Rectal smooth muscle tissue (tissue), 1 donor: ENCODE data around the gene KCNH6.

Source experiments
- H3K27ac ChIP-seq: one replicate; pipeline ENCODE4 v1.7.0; 2013; ENCODE audit warnings: low read depth, low read length, inconsistent platforms
- H3K27me3 ChIP-seq: one replicate; pipeline ENCODE4 v1.7.0; 2013; ENCODE audit warnings: low read length; ENCODE audit not compliant: control insufficient read depth, insufficient read depth
- H3K36me3 ChIP-seq: one replicate; pipeline ENCODE4 v1.7.0; 2013; ENCODE audit warnings: low read length; ENCODE audit not compliant: control insufficient read depth, insufficient read depth
- H3K4me1 ChIP-seq: one replicate; pipeline ENCODE4 v1.7.0; 2013; ENCODE audit warnings: low read length; ENCODE audit not compliant: control insufficient read depth, insufficient read depth
- H3K4me3 ChIP-seq: one replicate; pipeline ENCODE4 v1.7.0; 2013; ENCODE audit warnings: low read length
- H3K9ac ChIP-seq: one replicate; pipeline ENCODE4 v1.7.0; 2013; ENCODE audit warnings: low read length

The KCNH6 gene

DNA sequence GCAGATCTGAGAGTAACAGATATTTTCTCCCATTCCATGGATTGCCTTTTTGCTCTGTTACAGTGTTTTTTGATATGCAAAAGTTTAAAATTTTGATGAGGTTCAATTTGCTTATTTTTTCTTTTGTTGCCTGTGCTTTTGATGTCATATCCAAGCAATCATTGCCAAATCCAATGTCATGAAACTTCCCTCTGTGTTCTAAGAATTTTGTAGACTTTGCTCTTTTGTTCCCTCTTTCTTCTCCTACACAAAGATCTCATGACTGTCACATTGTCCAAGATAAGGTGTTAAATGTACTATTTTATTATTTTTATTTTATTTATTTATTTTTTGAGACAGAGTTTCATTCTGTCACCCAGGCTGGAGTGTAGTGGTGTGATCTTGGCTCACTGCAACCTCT lies 18.9 kb upstream of the KCNH6 start:
- H3K27me3 ChIP-seq: no peaks in the 10 kb centered on the region
- H3K9ac ChIP-seq: no peak overlapping the region
- no peak overlapping the region for H3K4me3 ChIP-seq
- no peaks in the 10 kb centered on the region for H3K36me3 ChIP-seq
- no peaks in the 10 kb centered on the region for H3K4me1 ChIP-seq
- no peak overlapping the region for H3K27ac ChIP-seq

DNA sequence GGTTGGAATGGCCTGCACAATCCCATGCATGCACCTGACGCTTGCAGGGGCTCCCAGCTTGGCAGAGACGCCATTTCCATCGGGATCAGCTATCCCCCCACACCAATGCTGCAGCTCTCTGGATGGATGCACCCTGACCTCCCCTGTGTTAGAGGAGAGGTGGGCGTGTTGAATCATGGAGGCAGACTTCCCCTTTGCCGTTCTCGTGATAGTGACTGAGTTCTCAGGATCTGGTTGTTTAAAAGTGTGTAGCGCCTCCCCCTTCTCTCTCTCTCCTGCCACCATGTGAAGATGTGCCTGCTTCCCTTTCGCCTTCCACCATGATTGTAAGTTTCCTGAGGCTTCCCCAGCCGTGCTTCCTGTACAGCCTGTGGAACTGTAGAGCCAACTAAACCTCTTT lies 17.8 kb upstream of the KCNH6 start:
- no peak overlapping the region for H3K4me3 ChIP-seq
- H3K36me3 ChIP-seq: no peaks in the 10 kb centered on the region
- no peaks in the 10 kb centered on the region for H3K4me1 ChIP-seq
- no peak overlapping the region for H3K27ac ChIP-seq
- no peak overlapping the region for H3K9ac ChIP-seq
- H3K27me3 ChIP-seq: no peaks in the 10 kb centered on the region

DNA sequence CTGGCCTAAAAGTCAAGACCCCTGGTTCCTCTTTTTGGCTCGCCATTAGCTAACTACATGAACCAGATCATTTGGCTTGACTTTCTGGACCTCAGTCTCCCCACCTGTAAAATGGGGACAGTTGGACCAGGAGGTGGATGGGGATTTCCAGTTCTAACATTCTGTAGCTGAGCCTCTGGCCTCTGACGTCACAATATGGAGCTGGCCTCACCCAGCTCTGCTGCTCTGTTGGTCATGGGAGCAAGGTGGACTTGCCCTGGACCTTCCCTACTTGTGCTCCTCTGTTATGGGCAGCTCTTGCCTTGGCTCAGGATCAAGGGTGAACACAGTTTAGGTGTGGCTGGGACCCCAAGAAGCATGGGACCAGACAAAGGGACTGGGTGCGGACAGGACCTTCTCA lies 16.5 kb upstream of the KCNH6 start:
- Histone ChIP-seq H3K9ac (no peak overlapping the region), H3K36me3 (no peaks in the 10 kb centered on the region), H3K27ac (no peak overlapping the region), H3K4me3 (no peak overlapping the region), H3K27me3 (no peaks in the 10 kb centered on the region), H3K4me1 (no peaks in the 10 kb centered on the region)

DNA sequence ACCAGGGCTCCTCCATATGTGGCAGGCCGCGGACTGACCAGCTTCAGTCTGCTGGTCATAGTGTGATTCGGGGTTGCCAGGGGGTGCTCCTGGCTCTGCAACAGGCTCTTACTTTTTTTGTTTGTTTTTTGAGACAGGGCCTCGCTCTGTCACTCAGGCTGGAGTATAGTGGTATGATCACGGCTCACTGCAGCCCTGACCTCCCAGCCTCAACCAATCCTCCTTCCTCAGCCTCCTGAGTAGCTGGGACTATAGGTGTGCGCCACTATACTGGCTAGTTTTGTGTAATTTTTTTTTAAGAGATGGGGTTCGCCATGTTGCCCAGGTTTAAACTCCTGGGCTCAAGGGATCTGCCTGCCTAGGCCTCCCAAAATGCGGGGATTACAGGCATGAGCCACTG lies 11.8 kb upstream of the KCNH6 start:
- no peak overlapping the region for H3K4me3 ChIP-seq

DNA sequence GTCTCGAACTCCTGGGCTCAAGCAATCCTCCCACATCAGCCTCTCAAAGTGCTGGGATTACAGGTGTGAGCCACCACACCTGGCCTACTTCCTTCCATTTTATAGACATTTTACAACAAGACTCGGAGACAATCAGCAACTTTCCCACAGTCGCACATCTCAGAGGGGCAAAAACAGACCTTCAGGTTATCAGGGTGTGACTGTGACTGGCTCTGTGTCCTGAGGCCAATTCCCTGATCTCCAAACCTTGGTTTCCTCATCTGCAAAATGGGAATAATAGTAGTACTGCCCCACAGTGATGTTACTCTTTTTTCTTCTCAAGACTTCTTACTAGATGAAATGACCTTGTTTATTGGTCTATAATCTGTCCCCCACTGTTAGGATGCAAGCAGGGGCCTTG lies 10.8 kb upstream of the KCNH6 start:
- Histone ChIP-seq H3K27ac (no peak overlapping the region), H3K27me3 (no peaks in the 10 kb centered on the region), H3K36me3 (no peaks in the 10 kb centered on the region), H3K9ac (no peak overlapping the region), H3K4me3 (no peak overlapping the region), H3K4me1 (no peaks in the 10 kb centered on the region)

More for the DNA sequence above, 11.8 kb upstream of the KCNH6 start:
- H3K9ac ChIP-seq: no peak overlapping the region
- no peaks in the 10 kb centered on the region for H3K36me3 ChIP-seq
- H3K27ac ChIP-seq: no peak overlapping the region
- H3K27me3 ChIP-seq: no peaks in the 10 kb centered on the region
- no peaks in the 10 kb centered on the region for H3K4me1 ChIP-seq

DNA sequence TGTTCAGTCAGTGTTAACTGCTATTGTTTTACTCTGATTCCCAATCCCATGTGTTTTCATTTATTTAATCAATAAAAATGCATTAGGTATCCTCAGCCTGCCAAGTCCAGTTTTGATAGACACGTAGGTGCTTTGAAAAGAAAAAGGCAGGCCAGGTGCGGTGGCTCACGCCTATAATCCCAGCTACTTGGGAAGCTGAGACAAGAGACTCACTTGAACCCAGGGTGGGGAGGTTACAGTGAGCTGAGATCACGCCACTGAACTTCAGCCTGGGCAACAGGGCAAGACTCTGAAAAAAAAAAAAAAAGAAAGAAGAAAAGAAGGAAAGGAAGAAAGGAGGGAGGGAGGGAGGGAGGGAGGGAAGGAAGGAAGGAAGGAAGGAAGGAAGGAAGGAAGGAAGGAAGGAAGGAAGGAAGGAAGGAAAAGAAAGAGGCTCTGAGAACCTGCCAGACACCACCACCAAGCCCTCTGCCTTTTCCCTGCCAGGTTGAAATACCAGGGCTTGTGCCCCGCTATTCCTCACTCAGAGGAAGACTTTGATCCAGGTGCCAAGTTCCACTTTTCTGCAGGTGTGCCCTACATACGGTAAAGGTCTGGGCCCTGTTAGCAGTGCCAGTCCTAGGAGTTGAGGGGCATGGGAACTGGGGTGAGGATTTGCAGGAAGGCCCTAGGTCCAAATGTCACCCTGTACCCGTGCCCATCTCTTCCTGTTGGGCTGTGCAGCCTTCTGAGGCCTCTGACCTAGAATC lies 10.1 kb upstream of the KCNH6 start:
- Histone ChIP-seq H3K9ac (no peak overlapping the region), H3K27ac (no peak overlapping the region)

DNA sequence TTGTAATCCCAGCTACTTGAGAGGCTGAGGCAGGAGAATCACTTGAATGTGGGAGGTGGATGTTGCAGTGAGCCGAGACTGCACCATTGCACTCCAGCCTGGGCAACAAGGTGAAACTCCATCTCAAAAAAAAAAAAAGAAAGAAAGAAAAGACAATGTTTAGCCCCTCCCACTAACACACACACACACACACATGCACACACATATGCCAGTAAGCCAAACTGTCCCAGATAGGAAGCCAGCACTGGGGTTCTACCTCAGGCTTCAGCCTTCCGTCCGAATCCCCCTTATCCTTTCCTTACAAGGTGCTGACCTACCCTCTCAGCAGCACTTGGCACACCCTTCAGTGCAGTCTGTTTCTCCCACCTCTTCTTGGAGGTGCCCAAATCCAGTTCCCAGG lies 8.7 kb upstream of the KCNH6 start:
- no peaks in the 10 kb centered on the region for H3K4me1 ChIP-seq
- H3K27ac ChIP-seq: no peak overlapping the region
- no peak overlapping the region for H3K4me3 ChIP-seq
- no peaks in the 10 kb centered on the region for H3K36me3 ChIP-seq
- no peaks in the 10 kb centered on the region for H3K27me3 ChIP-seq
- H3K9ac ChIP-seq: no peak overlapping the region

More for the DNA sequence above, 10.1 kb upstream of the KCNH6 start:
- no peaks in the 10 kb centered on the region for H3K27me3 ChIP-seq
- no peaks in the 10 kb centered on the region for H3K36me3 ChIP-seq
- H3K4me3 ChIP-seq: no peak overlapping the region
- H3K4me1 ChIP-seq: no peaks in the 10 kb centered on the region

DNA sequence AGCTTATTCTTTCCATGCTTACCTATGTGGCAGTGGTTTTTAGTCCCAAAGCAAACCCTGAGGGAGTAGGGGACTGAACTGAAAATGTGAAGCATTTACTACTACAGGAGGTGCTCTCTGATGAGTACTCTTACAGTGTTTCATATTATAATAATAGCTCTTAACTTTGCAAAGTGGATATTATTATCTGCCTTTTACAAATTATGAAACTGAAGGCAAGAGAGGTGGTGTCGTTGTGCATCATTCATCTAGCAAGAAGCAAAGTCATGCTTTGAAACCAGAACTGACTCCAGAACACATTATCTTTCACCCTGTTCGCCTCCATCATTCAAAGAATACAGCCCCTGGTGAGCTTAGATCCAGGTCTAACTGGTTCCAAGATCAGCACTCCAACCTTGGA lies 8.2 kb upstream of the KCNH6 start:
- H3K27ac ChIP-seq: no peak overlapping the region
- no peaks in the 10 kb centered on the region for H3K36me3 ChIP-seq
- H3K4me1 ChIP-seq: no peaks in the 10 kb centered on the region
- H3K4me3 ChIP-seq: no peak overlapping the region
- no peaks in the 10 kb centered on the region for H3K27me3 ChIP-seq
- H3K9ac ChIP-seq: no peak overlapping the region

DNA sequence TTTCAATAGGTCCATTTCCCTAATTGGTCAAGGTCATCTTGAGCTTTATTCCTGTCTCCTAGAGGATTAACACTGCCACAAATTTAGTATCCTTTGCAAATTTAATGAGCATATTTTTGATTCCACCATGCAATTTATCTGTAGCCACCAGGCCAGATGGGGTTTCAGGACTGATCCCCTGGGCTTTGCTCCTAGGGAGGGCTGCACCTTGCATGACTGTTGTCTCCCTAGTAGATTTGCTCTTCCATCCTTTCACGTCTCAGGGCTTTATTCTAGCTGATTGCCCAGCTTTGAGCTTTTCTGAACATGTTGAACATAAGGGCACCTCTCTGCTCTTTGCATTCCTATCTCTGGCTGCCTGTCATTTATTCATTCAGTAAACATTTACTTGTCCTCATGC lies 7.7 kb upstream of the KCNH6 start:
- no peaks in the 10 kb centered on the region for H3K36me3 ChIP-seq
- no peak overlapping the region for H3K4me3 ChIP-seq
- no peak overlapping the region for H3K9ac ChIP-seq
- no peaks in the 10 kb centered on the region for H3K4me1 ChIP-seq
- no peak overlapping the region for H3K27ac ChIP-seq
- H3K27me3 ChIP-seq: no peaks in the 10 kb centered on the region

DNA sequence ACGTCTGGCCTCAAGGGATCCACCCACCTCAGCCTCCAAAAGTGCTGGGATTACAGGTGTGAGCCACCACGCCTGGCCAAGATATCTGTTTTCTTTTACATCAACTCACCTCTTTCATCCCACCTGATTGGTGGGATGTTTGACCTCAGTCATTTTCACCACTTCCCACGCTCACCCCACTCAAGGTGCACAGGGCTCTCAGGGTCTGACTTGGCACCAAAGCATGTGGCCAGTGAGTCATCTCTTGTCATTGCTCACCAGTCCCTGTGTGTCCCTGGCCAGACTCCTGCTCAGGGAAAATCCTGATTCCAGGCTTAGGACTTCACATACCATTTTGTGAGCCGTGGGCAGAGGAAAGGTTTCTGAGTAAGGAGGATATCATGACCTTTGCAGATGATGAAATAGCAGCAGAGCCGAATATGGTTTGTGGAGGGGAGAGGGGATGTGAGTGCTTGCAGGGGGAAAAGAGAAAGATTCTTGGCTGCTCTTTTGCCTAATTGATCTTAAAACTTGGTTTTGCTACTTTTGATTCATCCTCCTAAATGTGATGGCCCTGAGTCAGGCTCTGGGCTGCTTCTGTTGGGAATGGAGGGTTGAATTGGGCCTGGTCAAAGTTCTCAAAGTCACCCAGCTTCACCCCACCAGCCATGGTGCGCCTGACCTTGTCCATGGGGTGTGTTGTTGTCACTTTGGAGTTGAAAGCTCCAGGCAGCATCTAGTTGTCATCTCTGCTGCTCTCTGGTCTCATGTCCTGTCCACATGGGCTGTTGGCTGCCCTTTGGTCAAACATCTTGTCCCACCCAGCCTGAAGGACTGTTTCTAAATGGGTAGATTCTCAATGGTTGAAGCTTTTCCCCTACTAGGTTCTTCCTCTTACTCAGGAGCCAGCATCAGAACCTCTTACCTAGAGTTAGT lies 6.0 kb upstream of the KCNH6 start:
- Histone ChIP-seq H3K36me3 (no peaks in the 10 kb centered on the region), H3K27me3 (no peaks in the 10 kb centered on the region), H3K27ac (no peak overlapping the region), H3K9ac (no peak overlapping the region), H3K4me1 (no peaks in the 10 kb centered on the region), H3K4me3 (no peak overlapping the region)

DNA sequence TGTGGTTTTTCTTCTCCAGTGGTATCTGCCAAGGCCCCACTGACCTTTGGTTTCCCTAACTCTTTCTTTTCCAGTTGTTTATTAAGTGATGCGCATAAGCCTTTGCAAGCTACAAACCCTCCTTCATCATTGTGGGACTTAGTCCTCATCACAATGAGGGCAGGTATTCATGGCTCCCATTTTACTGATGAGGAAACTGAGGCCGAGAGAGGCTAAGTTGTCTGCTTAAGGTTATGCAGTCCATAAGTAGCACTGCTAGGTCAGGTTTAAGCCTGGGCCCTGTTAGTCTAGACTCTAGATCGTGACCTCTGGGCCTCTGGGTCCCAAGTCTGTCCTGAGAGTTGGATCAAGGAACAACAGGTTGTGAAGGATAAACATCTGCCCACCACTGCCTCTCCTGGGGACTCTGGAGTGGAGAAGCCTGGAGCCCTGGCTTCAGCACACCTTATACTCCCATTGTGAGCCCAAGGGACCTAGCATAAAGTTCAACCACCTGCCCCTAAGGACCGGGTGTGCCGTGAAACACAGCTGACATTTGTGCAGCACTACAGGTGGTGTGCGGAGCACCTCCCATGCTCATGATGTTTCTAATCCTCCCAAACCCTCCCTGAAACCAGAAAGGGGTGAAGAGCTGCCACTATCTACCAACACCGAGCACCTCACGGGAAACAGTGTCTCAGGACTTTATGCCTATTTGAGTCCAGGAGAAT lies 5.2 kb upstream of the KCNH6 start:
- no peak overlapping the region for H3K27ac ChIP-seq
- H3K4me3 ChIP-seq: no peak overlapping the region
- H3K27me3 ChIP-seq: no peaks in the 10 kb centered on the region
- no peaks in the 10 kb centered on the region for H3K4me1 ChIP-seq
- H3K36me3 ChIP-seq: no peaks in the 10 kb centered on the region
- no peak overlapping the region for H3K9ac ChIP-seq

DNA sequence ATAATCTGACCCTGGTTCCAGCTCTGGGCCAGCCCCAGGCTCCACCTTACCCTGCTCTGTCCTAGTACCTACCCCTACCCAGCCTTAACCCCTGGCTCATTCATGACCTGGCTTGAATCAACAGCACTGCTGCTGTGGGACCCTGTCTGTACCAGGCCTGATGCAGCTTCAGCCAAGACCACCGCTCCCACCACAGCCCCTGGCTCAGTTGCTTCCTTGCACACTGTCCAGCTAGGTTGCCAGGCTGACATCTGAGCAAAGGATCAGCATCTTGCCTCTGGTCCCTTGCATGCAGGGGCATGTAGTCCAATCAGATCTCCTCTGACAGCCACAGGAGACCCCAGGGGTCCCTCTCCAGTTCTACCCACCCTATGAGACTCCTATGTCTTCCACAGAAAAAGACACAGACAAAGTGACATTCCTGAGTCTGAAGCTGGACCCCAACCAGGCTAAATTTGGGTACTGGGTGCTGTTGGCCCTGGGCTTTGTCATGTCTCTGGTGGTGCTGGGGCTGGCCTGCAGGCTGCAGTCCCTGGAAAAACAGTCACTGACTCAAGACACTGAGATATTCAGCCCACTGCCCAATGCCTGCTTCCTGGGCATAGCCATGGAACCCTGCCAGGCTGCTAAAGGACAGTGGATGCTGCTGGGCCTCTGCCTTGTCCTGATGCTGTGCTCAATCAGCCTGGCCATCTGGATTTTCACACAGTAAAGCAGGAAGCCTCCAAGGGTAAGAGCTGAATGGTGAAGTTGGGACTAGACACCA lies 3.9 kb upstream of the KCNH6 start:
- H3K4me3 ChIP-seq: no peak overlapping the region
- no peak overlapping the region for H3K9ac ChIP-seq
- H3K27ac ChIP-seq: no peak overlapping the region
- no peaks in the 10 kb centered on the region for H3K4me1 ChIP-seq
- peaks cover 2% of the 10 kb centered on the region for H3K27me3 ChIP-seq
- H3K36me3 ChIP-seq: no peaks in the 10 kb centered on the region
